Heart left ventricle (tissue), 13 donors: ENCODE results near the gene CEP85L.

Experiments used
- CTCF ChIP-seq, 12 donors: fragments of 200-600 bp; sonication (generic) in 4 of 12; IDR thresholded peaks; one replicate each; pipeline versions ENCODE4 v1.5.0 to v1.8.0; 2018 to 2022; ENCODE audit warnings: antibody characterized with exemption in 12 of 12, mild to moderate bottlenecking in 5 of 12
- POLR2A ChIP-seq, 2 donors: fragments of 450-650 bp; IDR thresholded peaks; one replicate each; pipeline ENCODE4 v1.6.1; 2017; ENCODE audit warnings: antibody characterized with exemption in 2 of 2, mild to moderate bottlenecking in 2 of 2, moderate library complexity in 2 of 2
- donor health status: ischemic (EF 13 %, LVEDD 7.1; RV severe dilation, severe dysfunction).
- donor health status: DM: no; HTN: yes; CAD: no.
- donor health status: DM: no; HTN: no; CAD: no.
- donor health status: ischemic (EF 25% LVEDD 6.9; RV normal size, moderate dysfunction).
- donor health status: ischemic (EF 25% LVEDD 5.7; RV mildly dilated, moderate dysfunction).
- donor health status: ischemic (EF 35%, LVEDD 5.7; RV mildly dilated, moderate dysfunction).
- donor health status: nonischemic (EF 11% LVEDD 7.7; RV severe dilation, severe dysfunction).
- donor health status: DM: yes; HTN: yes; CAD: no.
- donor health status: PGD.
- donor health status: ischemic (EF 29% LVEDD 5.4; RV normal size, mild dysfunction).
- donor health status: nonischemic (EF 23%, LVEDD 6.1; RV moderate dilation, normal function).

- TF ChIP-seq POLR2A (IDR thresholded peaks at IDR 0.05) (no peak), CTCF (IDR thresholded peaks at IDR 0.05) (no peak)
Measured at GRCh38 chr6:118485601-118486550, 165.5 kb downstream of the CEP85L start.
